IMR-90 (cell line): ENCODE measurements around the gene DLGAP4. TPM values are rescaled to one million over a fixed set of nuclear protein-coding genes. Genes with fewer than 3 reads are reported as not detected.

Experiments
- CTCF ChIP-seq: conservative IDR thresholded peaks from 2 replicates; pipeline ENCODE4 v1.5.1; 2012; ENCODE audit warnings: mild to moderate bottlenecking, low read depth, low read length, improper control_type of control experiment
- polyA plus RNA-seq, 3 experiments: library from polyadenylated mRNA; depleted of rRNA; stranded (reverse); fragments of >200 nt; gene quantifications; 2 replicates each; pipeline ENCODE4 v1.2.3, GENCODE V29; 2012; ENCODE audit warnings: low replicate concordance in 1 of 3
- total RNA-seq: library from RNA; depleted of rRNA; stranded (reverse); fragments of >200 nt; gene quantifications from 2 replicates; pipeline ENCODE4 v1.2.3, GENCODE V29; 2012

DLGAP4 gene
- total and polyA plus RNA-seq, 2 of the 4 experiments (the other 2 are of a cell fraction): 32.3 to 73.2 TPM

GRCh38 chr20:36305602-36306551 lies at the start of gene DLGAP4 (continued):
- TF ChIP-seq CTCF: no peak
